CD4-positive, alpha-beta T cell treated with Interleukin-10 for 1 hour (primary cell): ENCODE measurements around the gene HRNR.
"Not testable (repeated sequence)": the region's sequence is repeated elsewhere in the genome, so short reads cannot be mapped to it uniquely, and the experiment has no call there.

Experiments used
- DNase-seq: peaks from one replicate; pipeline ENCODE4 v3.0.0-alpha.2; 2020

Gene HRNR

DNA sequence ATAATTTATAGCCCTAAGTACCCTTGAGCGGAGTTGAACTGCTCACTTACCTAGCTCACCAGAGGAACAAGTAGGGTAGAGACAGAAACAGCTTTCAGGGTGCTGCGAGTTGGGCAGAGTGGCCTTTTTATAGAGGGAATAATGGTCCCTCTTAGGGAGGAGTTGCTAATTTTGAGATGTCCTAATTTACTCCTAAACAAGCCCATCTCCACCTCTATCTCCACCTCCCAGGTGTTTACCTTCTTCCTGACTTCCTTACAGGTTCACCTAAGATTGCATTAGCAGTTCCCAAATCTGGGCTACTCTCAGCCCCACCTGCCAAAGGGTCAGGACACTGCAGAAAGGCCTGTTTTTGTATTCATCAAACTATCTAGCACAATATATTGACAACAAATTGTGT lies at the start of gene HRNR:
TSS of gene HRNR (minus strand) at position 101 of the 400 bp plus-strand sequence. CDS start 940 bp downstream, outside the sequence.
- DNase-seq = no peak

DNA sequence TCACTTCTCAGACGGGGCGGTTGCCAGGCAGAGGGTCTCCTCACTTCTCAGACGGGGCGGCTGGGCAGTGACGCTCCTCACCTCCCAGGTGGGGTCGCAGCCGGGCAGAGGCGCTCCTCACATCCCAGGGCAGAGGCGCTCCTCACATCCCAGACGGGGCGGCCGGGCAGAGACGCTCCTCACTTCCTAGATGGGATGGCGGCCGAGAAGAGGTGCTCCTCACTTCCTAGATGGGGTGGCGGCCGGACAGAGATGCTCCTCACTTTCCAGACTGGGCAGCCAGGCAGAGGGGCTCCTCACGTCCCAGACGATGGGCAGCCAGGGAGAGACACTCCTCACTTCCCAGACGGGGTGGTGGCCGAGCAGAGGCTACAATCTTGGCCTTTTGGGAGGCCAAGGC lies 32.4 kb upstream of the HRNR start:
- DNase-seq = not testable (repeated sequence)

DNA sequence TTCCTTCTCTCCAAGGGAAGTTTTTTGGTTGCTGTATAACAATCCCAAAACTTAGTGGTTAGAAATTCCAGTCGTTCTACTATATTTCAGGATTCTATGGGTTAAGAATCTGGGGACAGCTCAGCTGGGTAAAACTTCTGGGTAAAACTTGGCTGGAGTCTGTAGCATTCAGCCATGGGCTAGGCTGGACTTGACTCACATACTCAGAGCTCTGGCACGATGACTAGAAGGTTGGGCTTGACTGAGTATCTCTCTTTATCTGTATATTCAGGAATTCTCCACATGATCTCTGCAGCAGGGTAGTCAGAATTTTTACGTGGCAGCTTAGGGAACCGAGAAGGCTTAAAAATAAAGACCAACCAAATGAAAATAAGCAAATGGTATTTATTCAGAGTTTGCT lies 28.2 kb upstream of the HRNR start:
- DNase-seq = no peak

DNA sequence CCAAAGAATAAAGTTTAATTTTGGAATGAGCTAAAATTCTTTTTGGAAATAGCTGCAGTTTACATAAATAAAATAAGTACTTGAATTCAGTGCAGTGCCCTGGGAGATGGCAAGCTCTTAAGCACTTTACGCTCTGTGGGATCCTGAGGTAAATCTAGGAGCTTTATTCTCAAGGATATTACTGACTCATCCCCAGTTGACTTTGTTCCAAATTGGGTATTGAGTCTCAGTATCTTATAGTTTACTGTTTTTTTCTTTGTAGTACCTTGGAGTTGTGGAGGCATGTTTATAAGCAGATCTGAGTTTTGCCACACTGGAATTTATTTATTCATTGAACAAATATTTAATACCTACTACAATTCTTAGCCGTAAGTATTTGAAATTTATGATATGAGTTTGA lies 27.4 kb upstream of the HRNR start:
- DNase-seq = no peak

DNA sequence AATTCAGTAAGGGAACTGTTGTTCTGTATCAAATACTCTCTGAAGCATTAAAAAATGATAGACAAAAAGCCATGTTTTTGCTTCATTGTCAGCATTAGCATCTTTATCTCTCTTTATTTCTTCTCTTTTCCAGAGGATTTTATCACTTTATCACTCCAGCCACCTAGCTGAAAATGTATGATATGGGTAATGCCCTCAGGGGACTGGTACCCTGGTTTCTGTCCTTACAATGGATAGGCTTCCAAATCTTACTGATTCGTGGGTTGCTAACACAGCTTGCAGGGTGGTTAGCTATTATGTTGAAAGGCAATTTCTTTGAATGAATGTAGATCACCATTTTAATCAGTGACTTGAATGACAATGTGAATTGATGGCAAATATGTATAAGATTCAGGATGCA lies 23.3 kb upstream of the HRNR start:
- DNase-seq = no peak

DNA sequence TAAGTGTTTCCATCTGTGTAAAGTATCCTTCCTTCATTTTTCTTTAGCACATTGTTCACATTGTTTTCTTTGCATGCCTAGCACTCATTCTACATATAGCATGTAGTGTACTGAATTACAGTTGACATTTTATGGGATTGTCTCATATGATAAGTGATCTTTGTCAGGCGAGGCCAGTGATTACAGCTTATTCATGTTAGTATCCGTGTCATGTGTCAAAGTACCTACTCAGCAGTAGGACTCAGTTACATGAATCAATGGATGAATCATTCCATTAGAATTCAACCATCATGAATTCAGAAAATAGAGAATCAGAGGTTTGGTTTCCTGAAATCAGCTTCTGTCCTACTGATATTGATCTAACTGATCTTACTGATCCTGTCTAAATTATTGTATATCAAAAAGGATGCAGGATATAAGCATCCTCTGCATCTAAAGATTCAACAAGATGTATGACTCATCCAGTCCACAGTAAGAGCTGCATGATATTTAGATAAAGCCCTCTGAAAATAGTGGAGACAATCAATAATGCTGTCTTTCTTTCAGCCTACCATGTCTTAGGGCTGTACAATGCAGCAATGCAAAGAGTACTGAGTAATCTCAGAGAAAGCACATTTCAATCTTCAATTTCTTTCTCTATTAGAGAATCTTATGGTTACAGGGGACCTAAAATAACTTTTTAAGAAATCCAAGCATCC lies 20.7 kb upstream of the HRNR start:
- no peak for DNase-seq

DNA sequence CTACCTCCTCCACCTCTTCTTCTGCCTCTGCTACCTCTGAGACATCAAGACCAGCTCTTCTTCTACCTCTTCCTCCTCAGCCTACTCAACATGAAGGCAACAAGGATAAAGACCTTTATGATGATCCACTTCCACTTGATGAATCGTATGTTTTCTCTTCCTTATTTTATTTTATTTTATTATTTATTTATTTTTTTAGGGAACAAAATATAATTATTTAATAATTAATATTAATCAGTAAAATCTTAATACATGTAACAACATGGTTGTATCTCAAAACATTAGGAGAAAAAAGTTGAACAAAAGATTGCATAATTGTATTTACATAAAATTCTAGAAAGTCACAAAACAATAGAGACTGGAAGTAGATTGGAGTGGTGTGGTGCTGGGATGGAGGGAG lies 13.1 kb upstream of the HRNR start:
- DNase-seq = no peak

DNA sequence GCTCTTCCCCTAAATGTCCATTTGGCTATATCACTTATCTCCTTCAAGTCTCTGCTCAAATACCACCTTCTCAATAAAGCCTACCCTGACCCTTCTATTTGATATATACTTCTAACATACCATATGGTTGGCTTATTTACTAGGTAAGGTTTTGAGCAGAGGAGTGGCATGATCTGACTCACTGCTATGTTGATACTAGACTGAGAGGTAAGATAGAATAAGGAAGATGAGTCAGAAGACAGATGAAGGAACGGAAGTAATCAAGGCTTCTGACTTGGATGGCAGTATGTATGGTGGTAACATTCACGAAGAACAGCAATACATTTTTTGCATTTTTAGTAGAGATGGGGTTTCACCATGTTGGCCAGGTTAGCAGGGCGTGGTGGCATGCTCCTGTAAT lies 4.8 kb upstream of the HRNR start:
- DNase-seq = no peak

DNA sequence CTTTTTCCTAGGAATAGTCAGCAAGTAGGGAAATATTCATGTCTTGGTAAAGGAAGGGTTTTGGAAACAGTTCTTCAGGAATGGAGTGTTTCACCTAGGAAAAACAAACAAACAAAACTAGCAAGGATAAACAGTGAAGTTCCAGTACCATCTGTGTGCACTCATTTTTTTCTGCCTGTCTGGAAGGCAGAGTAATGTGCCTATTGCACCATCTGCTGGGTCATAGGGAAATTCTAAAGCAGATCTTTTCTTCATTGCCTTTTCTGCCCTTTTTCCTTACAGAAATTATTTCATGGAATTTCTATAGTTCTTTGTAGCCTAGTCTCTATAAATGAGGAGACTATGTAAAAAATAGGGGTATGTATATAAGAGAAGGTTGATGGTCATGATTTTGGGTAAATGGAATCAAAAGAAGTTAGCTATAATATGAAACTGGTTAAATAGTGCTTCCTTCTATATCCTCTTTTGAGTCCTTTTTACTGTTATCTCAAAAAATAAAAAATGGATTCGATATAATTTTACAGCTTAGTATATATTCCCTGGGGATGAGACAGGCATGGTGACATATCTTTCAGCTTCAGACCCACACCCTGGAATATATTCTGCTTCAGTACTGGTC lies 3.4 kb upstream of the HRNR start:
- DNase-seq = no peak

DNA sequence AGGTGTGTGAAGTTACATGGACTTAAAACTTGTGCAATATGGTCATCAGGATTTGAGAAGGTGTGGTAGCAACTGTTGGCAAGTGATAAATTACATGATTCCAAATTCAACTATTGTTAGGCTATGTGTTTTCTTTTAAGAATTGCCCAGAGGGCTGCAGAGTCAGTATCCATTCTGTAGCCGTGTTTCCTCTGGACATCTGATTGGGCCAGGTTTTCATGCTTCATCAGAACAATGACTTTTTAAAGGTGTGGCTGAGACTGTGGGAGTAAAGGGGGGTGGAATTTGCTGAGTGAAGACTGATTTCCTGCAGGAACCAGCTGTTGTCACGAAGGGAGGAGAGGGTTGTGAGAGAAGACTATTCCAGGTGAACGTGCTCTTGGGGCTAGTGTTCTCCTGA lies 1.7 kb upstream of the HRNR start:
- DNase-seq = no peak

DNA sequence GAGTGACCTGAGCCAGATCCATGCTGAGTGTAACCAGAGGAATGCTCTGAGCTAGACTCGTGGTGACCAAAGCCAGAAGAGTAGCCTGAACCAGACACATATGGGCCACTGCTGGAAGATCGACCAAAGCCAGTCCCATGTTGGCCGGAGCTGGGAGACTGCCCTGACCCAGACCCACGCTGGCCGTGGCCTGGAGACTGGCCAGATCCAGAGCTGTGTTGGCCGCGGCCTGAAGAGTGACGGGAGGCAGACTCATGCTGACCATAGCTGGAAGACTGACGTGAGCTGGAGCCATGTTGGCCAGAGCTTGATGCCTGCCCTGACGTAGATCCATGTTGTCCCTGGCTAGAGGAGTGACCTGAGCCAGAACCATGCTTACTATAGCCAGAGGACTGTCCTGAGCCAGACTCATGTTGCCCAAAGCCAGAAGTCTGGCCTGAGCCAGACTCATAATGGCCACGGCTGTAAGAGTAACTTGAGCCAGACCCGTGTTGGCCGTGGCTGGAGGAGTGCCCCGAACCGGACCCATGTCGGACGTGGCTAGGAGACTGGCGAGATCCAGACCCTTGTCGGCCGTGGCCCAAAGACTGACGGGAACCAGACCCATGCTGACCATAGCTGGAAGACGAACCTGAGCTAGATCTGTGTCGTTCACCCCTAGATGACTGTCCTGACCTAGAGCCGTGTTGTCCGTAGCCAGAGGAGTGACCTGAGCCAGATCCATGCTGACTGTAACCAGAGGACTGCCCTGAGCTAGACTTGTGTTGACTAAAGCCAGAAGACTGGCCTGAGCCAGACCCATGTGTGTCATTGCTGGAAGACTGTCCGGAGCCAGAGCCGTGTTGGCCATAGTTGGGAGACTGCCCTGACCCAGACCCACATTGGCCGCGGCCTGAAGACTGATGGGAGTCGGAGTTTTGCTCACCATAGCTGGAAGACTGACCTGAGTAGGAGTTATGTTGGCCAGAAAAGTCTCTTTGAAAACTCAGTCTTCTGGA lies 3.5 kb downstream of the HRNR start:
- DNase-seq = no peak

DNA sequence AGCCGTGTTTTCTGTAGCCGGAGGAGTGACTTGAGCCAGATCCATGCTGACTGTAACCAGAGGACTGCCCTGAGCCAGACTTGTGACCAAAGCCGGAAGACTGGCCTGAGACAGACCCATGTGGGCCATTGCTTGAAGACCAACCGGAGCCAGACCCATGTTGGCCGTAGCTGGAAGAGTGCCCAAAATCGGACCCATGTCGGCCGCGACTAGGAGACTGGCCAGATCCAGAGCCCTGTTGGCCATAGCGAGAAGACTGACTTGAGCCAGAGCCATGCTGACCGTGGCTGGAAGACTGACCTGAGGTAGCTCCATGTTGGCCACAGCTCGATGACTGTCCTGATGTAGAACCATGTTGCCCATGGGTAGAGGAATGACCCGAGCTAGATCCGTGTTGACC lies 4.6 kb downstream of the HRNR start:
- not testable (repeated sequence) for DNase-seq

DNA sequence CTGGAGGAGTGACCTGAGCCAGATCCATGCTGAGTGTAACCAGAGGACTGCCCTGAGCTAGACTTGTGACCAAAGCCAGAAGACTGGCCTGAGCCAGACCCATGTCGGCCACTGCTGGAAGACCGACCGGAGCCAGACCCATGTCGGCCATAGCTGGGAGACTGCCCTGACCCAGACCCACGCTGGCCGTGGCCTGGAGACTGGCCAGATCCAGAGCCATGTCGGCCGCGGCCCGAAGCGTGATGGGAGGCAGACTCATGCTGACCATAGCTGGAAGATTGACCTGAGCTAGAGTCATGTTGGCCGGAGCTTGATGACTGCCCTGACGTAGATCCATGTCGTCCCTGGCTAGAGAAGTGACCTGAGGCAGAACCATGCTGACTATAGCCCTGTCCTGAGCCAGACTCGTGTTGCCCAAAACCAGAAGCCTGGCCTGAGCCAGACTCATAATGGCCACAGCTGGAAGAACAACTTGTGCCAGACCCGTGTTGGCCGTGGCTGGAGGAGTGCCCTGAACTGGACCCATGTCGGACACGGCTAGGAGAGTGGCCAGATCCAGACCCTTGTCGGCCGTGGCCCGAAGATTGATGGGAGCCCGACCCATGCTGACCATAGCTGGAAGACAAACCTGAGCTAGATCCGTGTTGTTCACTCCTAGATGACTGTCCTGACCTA lies 5.1 kb downstream of the HRNR start:
- DNase-seq = no peak

DNA sequence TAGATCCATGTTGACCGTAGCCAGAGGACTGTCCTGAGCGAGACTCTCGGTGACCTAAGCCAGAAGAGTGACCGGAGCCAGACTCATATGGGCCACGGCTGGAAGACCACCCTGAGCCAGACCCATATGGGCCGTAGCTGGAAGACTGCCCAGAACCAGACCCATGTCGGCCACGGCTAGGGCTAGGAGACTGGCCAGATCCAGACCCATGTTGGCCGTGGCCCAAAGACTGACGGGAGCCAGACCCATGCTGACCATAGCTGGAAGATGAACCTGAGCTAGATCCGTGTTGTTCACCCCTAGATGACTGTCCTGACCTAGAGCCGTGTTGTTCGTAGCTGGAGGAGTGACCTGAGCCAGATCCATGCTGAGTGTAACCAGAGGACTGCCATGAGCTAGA lies 8.4 kb downstream of the HRNR start:
- peak; percentile 7 for DNase-seq

DNA sequence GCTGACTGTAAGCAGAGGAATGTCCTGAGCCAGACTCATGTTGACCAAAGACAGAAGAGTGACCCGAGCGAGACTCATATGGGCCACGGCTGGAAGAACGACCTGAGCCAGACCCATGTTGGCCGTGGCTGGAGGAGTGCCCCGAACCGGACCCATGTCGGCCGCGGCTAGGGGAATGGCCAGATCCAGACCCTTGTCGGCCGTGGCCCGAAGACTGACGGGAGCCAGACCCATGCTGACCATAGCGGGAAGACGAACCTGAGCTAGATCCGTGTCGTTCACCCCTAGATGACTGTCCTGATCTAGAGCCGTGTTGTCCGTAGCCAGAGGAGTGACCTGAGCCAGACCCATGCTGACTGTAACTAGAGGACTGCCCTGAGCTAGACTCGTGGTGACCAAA lies 9.1 kb downstream of the HRNR start:
- not testable (repeated sequence) for DNase-seq

DNA sequence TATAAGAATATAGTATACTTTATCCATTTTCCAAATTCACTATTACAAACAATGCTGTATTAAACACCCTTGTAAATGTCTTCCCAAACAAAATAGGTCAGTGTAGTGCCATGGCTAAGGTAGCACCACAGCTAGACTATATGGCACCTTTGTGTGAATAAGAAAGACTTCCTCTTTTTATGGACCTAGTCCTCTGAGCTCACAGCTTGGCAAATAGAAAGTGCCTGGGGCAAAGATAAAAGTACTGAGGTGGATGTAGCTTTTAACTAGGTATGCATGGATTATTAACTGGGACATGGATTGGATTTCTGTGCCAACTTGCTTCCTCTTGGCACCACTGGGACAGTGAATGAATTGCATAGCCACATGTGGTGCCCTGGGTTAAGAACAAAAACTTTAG lies 25.0 kb downstream of the HRNR start:
- no peak for DNase-seq

DNA sequence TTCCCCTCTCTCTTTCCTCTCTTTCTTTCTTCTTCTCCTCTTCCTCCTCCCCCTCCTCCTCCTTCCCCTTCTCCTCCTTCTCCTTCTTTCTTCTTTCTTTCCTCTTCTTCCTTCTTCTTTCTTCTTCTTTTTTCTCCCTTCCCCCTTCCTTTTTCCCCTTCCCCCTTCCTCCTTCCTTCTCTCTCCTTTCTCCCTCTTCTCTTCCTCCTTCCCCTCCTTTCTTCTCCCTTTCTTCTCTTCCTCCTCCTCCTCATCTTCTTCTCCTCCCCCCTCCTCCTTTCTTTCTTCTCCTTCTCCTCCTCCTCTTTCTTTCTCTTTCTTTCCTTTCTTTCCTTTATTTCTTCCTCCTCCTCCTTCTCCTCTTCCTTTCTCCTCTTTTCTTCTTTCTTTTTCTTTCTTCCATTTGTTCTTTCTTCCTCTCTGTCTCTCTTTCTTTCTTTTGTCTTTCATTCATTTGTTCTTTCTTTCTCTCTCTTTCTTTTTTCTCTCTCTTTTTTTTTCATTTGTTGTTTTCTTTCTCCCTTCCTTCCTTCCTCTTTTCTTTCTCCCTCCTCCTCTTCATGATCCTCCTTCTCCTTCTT lies 26.5 kb downstream of the HRNR start:
- no peak for DNase-seq

DNA sequence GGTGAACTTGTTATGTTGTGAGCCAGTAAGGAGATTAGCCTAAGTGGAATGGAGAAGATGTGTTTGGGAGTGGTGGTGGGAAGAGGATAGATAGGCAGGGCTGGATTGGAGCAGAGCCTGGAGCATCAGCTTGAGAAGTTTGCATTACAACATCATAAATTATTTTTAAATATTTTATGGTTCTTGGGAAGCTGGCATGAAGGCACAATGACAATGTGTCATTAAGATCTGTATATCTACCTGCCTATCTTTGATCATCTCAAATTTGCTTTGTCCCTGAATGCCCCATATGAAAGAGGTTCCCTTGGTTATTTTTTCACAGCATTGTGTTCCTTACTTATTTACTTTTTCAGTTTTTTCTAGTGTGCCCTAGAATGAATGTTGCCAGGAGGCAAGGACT lies 32.3 kb downstream of the HRNR start:
- DNase-seq = no peak

DNA sequence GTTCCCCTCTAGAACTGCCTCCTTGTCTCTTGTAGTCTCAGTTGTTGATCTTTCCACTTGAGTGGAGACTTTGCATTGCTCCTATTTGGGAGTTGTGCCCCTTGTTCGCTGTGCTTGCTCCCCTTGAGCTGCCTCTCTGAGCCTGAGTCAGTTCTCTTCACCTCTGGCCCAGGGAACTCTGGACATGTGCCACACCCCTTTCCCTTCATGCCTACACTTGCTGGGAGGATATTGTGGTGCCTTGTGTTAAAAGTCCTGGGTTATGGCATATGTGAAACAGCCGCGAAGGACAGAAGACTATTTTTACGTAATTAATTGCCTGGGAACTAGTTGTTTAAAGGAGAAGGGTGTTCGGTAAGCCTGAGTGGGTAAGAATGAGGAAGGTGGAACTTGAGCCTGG lies 32.7 kb downstream of the HRNR start:
- no peak for DNase-seq

DNA sequence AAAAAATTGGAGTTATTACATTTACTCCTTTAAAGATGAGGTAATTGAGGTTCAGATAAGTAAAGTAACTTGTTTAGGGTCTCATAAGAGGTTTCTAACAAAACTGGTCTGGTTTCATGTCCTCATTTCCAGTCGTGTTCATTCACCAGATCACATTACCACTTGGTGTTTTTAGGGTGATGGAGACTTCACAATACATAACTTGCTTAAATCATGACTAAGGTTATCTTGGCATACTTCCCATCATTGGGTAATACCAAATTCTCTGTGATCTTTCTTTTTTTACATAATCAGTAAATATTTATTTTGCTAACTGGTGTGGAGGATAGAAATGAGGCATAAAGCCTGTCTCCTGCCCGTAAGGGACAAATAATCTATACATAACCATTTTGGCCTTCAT lies 33.4 kb downstream of the HRNR start:
- no peak for DNase-seq

DNA sequence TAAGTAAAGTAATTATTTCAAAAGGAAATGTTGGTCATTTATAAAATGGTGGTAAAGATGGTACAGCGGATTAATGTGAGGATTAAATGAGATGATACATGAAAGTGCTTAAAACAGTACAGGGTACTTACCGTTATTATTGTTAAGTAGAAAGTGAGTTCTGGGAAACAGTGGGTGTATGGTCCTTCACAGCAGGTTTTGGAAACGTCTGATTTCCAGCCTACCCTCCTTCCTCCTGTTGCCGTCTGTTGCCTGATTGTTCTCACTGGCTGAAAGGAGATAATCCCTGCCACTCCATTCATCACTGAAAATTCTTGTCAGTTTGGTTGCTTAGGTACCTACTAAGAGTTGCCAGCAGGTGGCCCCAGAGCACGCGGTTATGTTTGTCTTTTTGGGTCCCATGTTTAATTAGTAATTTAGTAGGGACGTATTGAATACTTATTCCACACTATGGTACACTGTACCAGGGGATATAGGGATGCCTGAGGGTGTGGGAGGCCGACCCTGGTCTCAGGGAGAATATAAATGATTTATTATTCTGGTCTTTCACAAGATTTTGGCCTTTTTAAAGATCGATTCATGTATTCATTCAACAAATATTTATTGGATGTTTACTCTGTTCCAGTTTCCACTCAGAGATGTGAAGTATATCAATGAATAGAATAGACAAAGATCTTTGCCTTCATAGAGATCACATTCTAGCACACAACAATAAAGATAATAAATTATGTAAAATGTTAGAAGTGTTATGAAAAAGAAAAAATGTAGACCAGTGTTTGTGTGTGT lies 34.1 kb downstream of the HRNR start:
- peak; percentile 77 for DNase-seq
